Stomach smooth muscle (tissue), 2 donors: ENCODE measurements around the gene DCDC1.

Experiments
- H3K27ac ChIP-seq: one replicate; pipeline ENCODE4 v1.7.0; 2013; ENCODE audit warnings: mild to moderate bottlenecking, low read length, inconsistent platforms
- H3K27me3 ChIP-seq, 2 donors: one replicate each; pipeline ENCODE4 v1.7.0; 2013; ENCODE audit warnings: low read length in 2 of 2; ENCODE audit not compliant: insufficient read depth in 2 of 2, control insufficient read depth in 1 of 2
- H3K36me3 ChIP-seq, 2 donors: one replicate each; pipeline ENCODE4 v1.7.0; 2013; ENCODE audit warnings: low read length in 2 of 2; ENCODE audit not compliant: control insufficient read depth in 2 of 2, insufficient read depth in 2 of 2
- H3K4me1 ChIP-seq: one replicate; pipeline ENCODE4 v1.7.0; 2013; ENCODE audit warnings: low read length; ENCODE audit not compliant: control insufficient read depth, insufficient read depth
- H3K4me3 ChIP-seq, 2 donors: one replicate each; pipeline ENCODE4 v1.7.0; 2013; ENCODE audit warnings: low read length in 2 of 2
- H3K9ac ChIP-seq, 2 donors: one replicate each; pipeline ENCODE4 v1.7.0; 2013; ENCODE audit warnings: low read length in 2 of 2, mild to moderate bottlenecking in 1 of 2
- H3K9me3 ChIP-seq, 2 donors: one replicate each; pipeline ENCODE4 v1.7.0; 2013; ENCODE audit warnings: low read length in 2 of 2; ENCODE audit not compliant: control insufficient read depth in 2 of 2
- donor health status: healthy.
- donor health status: Pancreatic carcinoma.

DCDC1 gene

DNA sequence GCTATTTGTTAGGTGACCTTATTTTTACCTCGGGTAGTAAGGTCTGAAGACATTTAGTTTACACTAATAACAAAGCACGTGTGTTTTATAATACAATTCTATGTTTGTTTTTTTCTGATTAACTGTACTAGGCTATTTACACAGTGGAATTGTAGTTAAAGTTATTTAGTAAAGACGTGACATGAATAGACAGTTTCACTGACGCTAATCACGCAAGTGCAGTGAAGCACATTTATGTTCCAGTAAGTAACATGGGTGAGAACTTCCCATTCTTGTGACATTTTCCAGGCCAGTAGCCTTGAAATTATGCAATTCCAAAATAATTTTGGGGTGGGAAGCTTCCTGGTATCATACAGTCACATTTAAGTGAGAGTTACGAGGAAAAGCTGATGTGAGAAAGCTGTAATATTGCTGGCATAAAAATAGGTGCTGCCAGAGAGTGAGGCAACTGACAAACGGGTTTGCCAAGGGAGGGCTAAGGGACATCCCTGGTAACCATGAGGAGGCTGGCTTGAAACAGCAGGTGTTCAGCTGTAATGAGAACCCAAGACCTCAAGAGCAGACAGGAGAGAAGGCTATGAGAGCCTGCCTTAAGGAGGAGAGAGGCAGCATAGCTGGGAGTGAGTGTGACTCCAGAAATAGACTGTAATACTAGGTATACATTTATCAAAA, 378.8 kb downstream of the DCDC1 start:
- no peak overlapping the region for H3K9ac ChIP-seq

DNA sequence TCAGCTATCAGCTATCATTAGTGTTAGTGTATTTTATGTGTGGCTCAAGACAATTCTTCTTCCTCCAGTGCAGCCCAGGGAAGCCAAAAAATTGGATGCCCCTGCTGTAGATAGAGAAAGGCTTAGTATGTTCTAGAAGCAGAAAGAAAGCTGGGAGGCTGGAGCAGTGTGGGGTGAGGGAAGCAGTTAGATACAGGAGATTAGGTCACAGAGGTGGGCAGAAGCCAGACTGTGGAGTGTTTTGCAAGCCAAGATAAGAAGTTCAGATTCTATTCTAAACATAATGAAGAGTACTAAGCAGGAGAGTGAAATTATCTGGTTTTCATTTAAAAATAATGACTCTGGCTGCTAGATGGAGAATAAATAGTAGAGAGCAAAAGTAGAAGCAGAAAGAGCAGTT, 381.7 kb downstream of the DCDC1 start:
- Histone ChIP-seq H3K9ac (no peak overlapping the region), H3K27ac (no peak overlapping the region), H3K4me3 (no peak overlapping the region), H3K36me3 (no peaks in the 10 kb centered on the region), H3K27me3 (no peaks in the 10 kb centered on the region), H3K4me1 (no peaks in the 10 kb centered on the region), H3K9me3 (no peaks in the 10 kb centered on the region)

More for the DNA sequence above, 378.8 kb downstream of the DCDC1 start:
- Histone ChIP-seq H3K27ac (no peak overlapping the region), H3K4me1 (no peaks in the 10 kb centered on the region), H3K36me3 (no peaks in the 10 kb centered on the region), H3K9me3 (no peaks in the 10 kb centered on the region), H3K27me3 (no peaks in the 10 kb centered on the region), H3K4me3 (no peak overlapping the region)

DNA sequence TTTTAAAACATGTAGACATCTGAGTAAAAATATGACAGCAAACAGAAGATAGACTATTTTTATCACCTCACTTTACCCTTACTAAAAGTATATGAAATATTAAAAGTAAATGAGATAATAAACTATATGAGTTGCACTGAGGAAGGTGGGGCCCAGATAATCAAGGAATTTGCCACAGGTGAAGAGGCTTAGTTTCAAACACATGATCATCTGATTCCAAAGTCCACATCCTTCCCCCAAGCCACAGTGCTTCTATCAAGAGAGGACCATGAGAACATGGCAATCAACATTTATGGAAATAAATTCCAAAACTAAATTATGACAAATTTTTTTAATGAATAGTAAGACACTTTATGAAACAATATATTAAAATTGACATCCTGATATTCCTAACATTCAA, 384.0 kb downstream of the DCDC1 start:
- H3K27me3 ChIP-seq: no peaks in the 10 kb centered on the region
- no peak overlapping the region for H3K27ac ChIP-seq
- H3K9ac ChIP-seq: no peak overlapping the region
- H3K36me3 ChIP-seq: no peaks in the 10 kb centered on the region
- no peaks in the 10 kb centered on the region for H3K4me1 ChIP-seq
- no peaks in the 10 kb centered on the region for H3K9me3 ChIP-seq
- no peak overlapping the region for H3K4me3 ChIP-seq

GRCh38 chr11:30984827-30985226, 384.7 kb downstream of the DCDC1 start:
- Histone ChIP-seq H3K9ac (no peak overlapping the region), H3K27ac (no peak overlapping the region), H3K27me3 (no peaks in the 10 kb centered on the region), H3K4me3 (no peak overlapping the region), H3K36me3 (no peaks in the 10 kb centered on the region), H3K9me3 (no peaks in the 10 kb centered on the region), H3K4me1 (no peaks in the 10 kb centered on the region)

DNA sequence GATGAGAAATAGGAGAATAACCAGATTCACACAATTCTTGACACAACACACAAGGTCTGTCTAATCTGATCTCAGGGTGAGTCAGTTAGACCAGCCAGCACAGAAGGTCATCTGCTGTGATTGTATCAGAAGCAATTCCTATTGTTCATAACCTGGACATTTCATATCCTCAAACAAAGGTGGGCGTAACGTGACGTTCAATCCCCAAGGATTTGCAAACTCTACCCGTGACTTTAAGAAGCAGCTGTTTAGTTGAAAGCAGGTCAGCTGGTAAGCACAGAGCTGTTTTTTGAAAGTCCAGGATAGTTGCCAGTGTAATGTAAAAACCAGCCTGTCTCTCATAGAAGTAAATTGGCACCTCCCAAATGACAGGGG, 385.1 kb downstream of the DCDC1 start:
- Histone ChIP-seq H3K27ac (no peak overlapping the region), H3K9me3 (no peaks in the 10 kb centered on the region), H3K36me3 (no peaks in the 10 kb centered on the region), H3K4me3 (no peak overlapping the region), H3K9ac (no peak overlapping the region), H3K4me1 (no peaks in the 10 kb centered on the region), H3K27me3 (no peaks in the 10 kb centered on the region)

DNA sequence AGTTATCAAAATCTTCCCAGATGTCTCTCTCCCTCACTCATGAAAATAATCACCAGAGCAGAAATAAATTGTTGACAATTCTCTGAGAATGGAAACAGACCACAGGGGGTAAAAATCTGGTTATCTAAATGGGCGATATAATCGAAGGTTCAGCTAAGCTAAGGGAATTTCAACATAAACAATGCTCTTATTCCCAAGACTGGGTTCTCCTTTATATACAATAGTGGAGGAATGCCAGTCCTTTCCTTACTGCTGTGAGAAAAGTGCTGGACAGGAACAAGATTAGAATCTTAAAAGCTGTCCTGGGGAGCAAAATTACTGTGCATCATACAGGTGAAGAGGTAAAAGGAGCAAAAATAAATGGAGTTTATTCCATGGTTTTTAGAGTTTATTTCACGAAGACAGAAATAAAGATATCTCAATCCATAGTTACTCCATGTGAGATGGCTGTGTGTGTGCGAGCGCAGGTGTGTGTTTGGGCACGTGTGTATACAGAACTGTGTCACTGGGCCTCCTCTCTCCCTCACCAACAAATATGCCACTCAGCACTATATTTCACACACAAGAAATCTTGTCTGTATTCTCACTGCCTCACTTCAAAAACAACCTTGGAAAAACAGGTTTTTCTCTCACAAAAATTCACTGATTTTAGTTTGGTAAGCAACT, 385.6 kb downstream of the DCDC1 start:
- no peak overlapping the region for H3K27ac ChIP-seq
- no peaks in the 10 kb centered on the region for H3K27me3 ChIP-seq
- no peaks in the 10 kb centered on the region for H3K4me1 ChIP-seq
- H3K9me3 ChIP-seq: no peaks in the 10 kb centered on the region
- H3K4me3 ChIP-seq: no peak overlapping the region
- no peak overlapping the region for H3K9ac ChIP-seq
- H3K36me3 ChIP-seq: no peaks in the 10 kb centered on the region

DNA sequence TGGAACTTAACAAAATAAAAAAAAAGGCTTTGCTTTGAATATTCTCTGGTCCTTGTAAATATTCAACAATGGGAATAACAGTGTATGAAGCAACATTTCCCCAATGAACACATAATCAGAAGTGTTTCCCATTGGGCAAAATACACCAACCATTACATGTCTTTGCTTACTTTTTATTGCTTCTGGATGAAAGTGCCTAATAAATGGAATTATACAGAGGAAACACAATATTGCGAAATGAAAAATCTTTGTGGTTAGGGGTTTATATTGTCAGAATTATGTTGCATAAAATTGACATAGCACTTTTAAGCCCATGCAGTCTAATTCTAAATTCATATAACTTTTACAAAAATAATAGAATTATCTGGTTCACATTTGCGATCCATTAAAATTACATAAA, 386.4 kb downstream of the DCDC1 start:
- H3K27ac ChIP-seq: no peak overlapping the region
- no peaks in the 10 kb centered on the region for H3K27me3 ChIP-seq
- no peaks in the 10 kb centered on the region for H3K36me3 ChIP-seq
- no peak overlapping the region for H3K4me3 ChIP-seq
- H3K9me3 ChIP-seq: no peaks in the 10 kb centered on the region
- no peak overlapping the region for H3K9ac ChIP-seq
- no peaks in the 10 kb centered on the region for H3K4me1 ChIP-seq

GRCh38 chr11:30967579-30967978, 402.0 kb downstream of the DCDC1 start:
- no peak overlapping the region for H3K4me3 ChIP-seq
- no peak overlapping the region for H3K27ac ChIP-seq
- no peaks in the 10 kb centered on the region for H3K36me3 ChIP-seq
- H3K27me3 ChIP-seq: no peaks in the 10 kb centered on the region
- H3K9me3 ChIP-seq: peaks cover 0 to 3% of the 10 kb centered on the region in 2 donors
- no peaks in the 10 kb centered on the region for H3K4me1 ChIP-seq
- H3K9ac ChIP-seq: no peak overlapping the region

DNA sequence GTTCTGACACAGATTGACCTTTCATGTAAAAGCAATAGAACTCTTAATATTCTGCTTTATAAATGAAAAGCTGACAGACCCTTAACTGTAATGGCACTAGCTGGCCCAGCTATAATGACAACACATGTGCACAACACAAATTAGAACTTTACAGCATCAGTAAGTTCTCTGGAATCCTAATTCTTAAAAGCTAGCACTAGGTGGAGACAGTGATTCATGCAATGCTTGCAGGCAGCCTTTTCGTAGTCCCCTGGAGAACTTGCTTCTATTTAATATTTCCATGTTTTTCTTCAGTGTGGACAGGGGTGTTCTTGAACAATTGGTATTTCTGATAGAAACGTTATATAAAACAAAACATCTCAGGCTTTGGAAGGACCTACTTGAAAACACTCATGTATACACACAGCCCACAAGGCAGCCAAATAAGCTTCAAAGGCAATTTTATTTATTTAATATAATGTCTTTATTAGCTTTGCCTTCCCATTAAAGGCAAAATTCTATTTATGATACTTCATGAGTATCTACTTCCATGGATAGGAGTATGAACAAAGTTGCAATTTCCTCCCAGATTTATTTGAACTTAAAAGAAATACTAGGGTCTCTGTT, 409.0 kb downstream of the DCDC1 start:
- Histone ChIP-seq H3K9me3 (peaks cover 0 to 3% of the 10 kb centered on the region in 2 donors), H3K4me1 (no peaks in the 10 kb centered on the region), H3K9ac (no peak overlapping the region), H3K36me3 (no peaks in the 10 kb centered on the region), H3K27ac (no peak overlapping the region), H3K4me3 (no peak overlapping the region), H3K27me3 (no peaks in the 10 kb centered on the region)

DNA sequence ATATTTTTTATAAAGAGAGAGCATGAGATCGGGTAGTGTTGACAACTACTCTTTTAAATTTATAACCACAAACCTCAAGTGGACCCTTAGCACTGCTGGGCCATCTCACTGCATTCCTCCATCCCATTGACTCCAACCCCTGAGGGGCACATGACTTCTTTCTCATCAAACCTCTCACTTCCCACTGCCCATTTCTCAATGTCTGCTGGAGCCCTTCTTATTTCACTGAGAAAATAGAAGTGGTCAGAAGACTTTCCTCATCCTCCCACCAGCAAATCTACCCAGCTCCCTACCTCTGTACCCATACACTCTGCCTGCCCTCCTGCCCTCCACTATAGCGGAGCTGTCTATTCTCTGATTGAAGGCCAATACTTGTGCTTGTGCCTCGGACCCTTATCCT, 412.8 kb downstream of the DCDC1 start:
- no peaks in the 10 kb centered on the region for H3K4me1 ChIP-seq
- no peak overlapping the region for H3K4me3 ChIP-seq
- no peak overlapping the region for H3K9ac ChIP-seq
- H3K36me3 ChIP-seq: no peaks in the 10 kb centered on the region
- no peak overlapping the region for H3K27ac ChIP-seq
- no peaks in the 10 kb centered on the region for H3K27me3 ChIP-seq
- H3K9me3 ChIP-seq: no peaks in the 10 kb centered on the region

DNA sequence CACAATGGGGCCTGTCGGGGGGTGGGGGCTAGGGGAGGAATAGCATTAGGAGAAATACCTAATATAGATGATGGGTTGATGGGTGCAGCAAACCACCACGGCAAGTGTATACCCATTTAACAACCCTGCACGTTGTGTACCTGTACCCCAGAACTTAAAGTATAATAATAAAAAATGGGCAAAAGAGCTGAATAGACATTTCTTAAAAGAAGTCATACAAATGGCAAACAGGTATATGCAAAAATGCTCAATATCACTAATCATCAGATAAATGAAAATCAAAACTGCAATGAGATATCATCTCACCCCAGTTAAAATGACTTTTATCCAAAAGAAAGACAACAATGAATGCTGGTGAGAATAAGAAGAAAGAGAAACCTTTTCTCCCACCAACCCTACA, 419.7 kb downstream of the DCDC1 start:
- Histone ChIP-seq H3K27ac (no peak overlapping the region), H3K9me3 (no peaks in the 10 kb centered on the region), H3K36me3 (no peaks in the 10 kb centered on the region), H3K27me3 (no peaks in the 10 kb centered on the region), H3K9ac (no peak overlapping the region), H3K4me1 (no peaks in the 10 kb centered on the region), H3K4me3 (no peak overlapping the region)
